Heart right ventricle (tissue), 16 donors: ENCODE data around the gene MED28. TPM values are rescaled to one million over a fixed set of nuclear protein-coding genes. Genes with fewer than 3 reads are reported as not detected.

Experiments used
- ATAC-seq, 8 donors: fragments of 200-7000 bp; cut with Tn5 transposase; one replicate each; pipeline ENCODE4 v1.9.1; 2020; ENCODE audit warnings: mild to moderate bottlenecking in 8 of 8, moderate library complexity in 8 of 8, moderate number of reproducible peaks in 1 of 8
- DNase-seq, 2 donors: peaks; one replicate each; pipeline ENCODE4 v3.0.0-alpha.2; 2020
- H3K27ac ChIP-seq, 10 donors: fragments of 200-600 bp; sonication (generic) in 2 of 10; one replicate each; pipeline versions ENCODE4 v1.5.0 to v1.8.0; 2020 to 2022; ENCODE audit warnings: mild to moderate bottlenecking in 3 of 10
- H3K27me3 ChIP-seq, 7 donors: fragments of 200-600 bp; one replicate each; pipeline ENCODE4 v1.8.0; 2021 to 2022; ENCODE audit warnings: mild to moderate bottlenecking in 2 of 7
- H3K36me3 ChIP-seq, 9 donors: fragments of 200-600 bp; sonication (generic) in 1 of 9; one replicate each; pipeline versions ENCODE4 v1.5.0 to v1.8.0; 2020 to 2022; ENCODE audit warnings: mild to moderate bottlenecking in 2 of 9
- H3K4me1 ChIP-seq, 9 donors: fragments of 200-600 bp; sonication (generic) in 1 of 9; one replicate each; pipeline versions ENCODE4 v1.5.0 to v1.8.0; 2020 to 2022; ENCODE audit warnings: mild to moderate bottlenecking in 4 of 9
- H3K4me3 ChIP-seq, 10 donors: fragments of 200-600 bp; sonication (generic) in 2 of 10; one replicate each; pipeline versions ENCODE4 v1.5.0 to v1.8.0; 2020 to 2022; ENCODE audit warnings: mild to moderate bottlenecking in 7 of 10, moderate library complexity in 2 of 10
- H3K9me3 ChIP-seq, 11 donors: fragments of 200-600 bp in 10 of 11; sonication (generic) in 2 of 11; one replicate each; pipeline versions ENCODE4 v1.5.0 to v1.8.0; 2013 to 2022; ENCODE audit warnings: mild to moderate bottlenecking in 2 of 11, control low read depth in 1 of 11, moderate library complexity in 1 of 11
- CTCF ChIP-seq, 9 donors: fragments of 200-600 bp; sonication (generic) in 2 of 9; IDR thresholded peaks; one replicate each; pipeline versions ENCODE4 v1.5.0 to v1.8.0; 2021 to 2022; ENCODE audit warnings: antibody characterized with exemption in 9 of 9, mild to moderate bottlenecking in 5 of 9, moderate library complexity in 1 of 9
- WGBS, 2 donors: extraction: QIAGEN DNeasy Blood & Tissue Kit; methylation state at CpG; one replicate each; pipeline ENCODE4 v1.1.7; 2013; ENCODE audit warnings: inconsistent platforms in 1 of 2; 5-methylcytosine and 5-hydroxymethylcytosine counted together
- intact Hi-C, 10 donors: fragments of 100-400 bp; cut with DNase I; formaldehyde crosslinking; loops; one replicate each; pipeline versions ENCODE4 v1.11.1 to v1.14.2; 2022
- polyA plus RNA-seq, 2 donors: library from polyadenylated mRNA; stranded (reverse); fragments of 200-250 nt; gene quantifications; one replicate each; pipeline ENCODE4 v1.2.3, GENCODE V29; 2013
- total RNA-seq, 10 donors: library from RNA; stranded (reverse); fragmentation: NEBNext Ultra II Directional in 3 of 10; extraction: Animal tissue kit (Norgen Biotek cat#: 25700) in 3 of 10; gene quantifications; one replicate each; pipeline versions ENCODE4 v1.2.1 to v1.2.4, GENCODE V29; 2021 to 2023
- donor health status: Arrhythmogenic right ventricular cardiomyopathy.
- donor health status: ischemic (EF 13 %, LVEDD 7.1; RV severe dilation, severe dysfunction).
- donor health status: healthy with polysubstance abuse.
- donor health status: DM: no; HTN: yes; CAD: no.
- donor health status: DM: no; HTN: no; CAD: no.
- donor health status: ischemic (EF 25% LVEDD 6.9; RV normal size, moderate dysfunction).
- donor health status: ischemic (EF 25% LVEDD 5.7; RV mildly dilated, moderate dysfunction).
- donor health status: healthy.
- donor health status: DM: yes; HTN: yes; CAD: no.
- donor health status: Ischemic cardiomyopathy.
- donor health status: ischemic (EF 35%, LVEDD 5.7; RV mildly dilated, moderate dysfunction).
- donor health status: nonischemic (EF 11% LVEDD 7.7; RV severe dilation, severe dysfunction).
- donor health status: DM: yes; HTN: yes; CAD: no.
- donor health status: PGD.
- donor health status: ischemic (EF 29% LVEDD 5.4; RV normal size, mild dysfunction).
- donor health status: nonischemic (EF 23%, LVEDD 6.1; RV moderate dilation, normal function).

Gene MED28
- total and polyA plus RNA-seq, 12 donors: 6.3 to 23.1 (median 17.0) TPM

GRCh38 chr4:17647176-17647806 is 32.9 kb downstream of the MED28 start:
- intact Hi-C loops: no loop called here
- no peak overlapping the region for H3K4me3 ChIP-seq
- WGBS, 2 donors: 83 to 85% methylated on average over 9 of the region's 9 CpGs
- no peaks in the 10 kb centered on the region for H3K4me1 ChIP-seq
- no peak for DNase-seq
- ATAC-seq: no peak
- no peak overlapping the region for H3K27ac ChIP-seq
- H3K27me3 ChIP-seq: no peaks in the 10 kb centered on the region
- no peak for TF ChIP-seq CTCF (IDR thresholded peaks at IDR 0.05)
- H3K9me3 ChIP-seq: peaks cover 0 to 6% (median 0%) of the 10 kb centered on the region in 11 donors
- H3K36me3 ChIP-seq: no peaks in the 10 kb centered on the region

GRCh38 chr4:17647927-17648326 is 33.5 kb downstream of the MED28 start:
- Histone ChIP-seq H3K9me3 (no peaks in the 10 kb centered on the region), H3K4me1 (no peaks in the 10 kb centered on the region), H3K27me3 (no peaks in the 10 kb centered on the region), H3K36me3 (no peaks in the 10 kb centered on the region), H3K27ac (no peak overlapping the region), H3K4me3 (no peak overlapping the region)
- 83 to 86% methylated on average over 5 of the region's 5 CpGs for WGBS, 2 donors
- ATAC-seq (no peak), DNase-seq (no peak)
- no peak for TF ChIP-seq CTCF (IDR thresholded peaks at IDR 0.05)
- intact Hi-C loops: no loop called here

GRCh38 chr4:17650406-17650805 is 36.0 kb downstream of the MED28 start:
- no peaks in the 10 kb centered on the region for H3K9me3 ChIP-seq
- TF ChIP-seq CTCF (IDR thresholded peaks at IDR 0.05): no peak
- no peaks in the 10 kb centered on the region for H3K4me1 ChIP-seq
- no peaks in the 10 kb centered on the region for H3K27me3 ChIP-seq
- WGBS, 2 donors: 79 to 85% methylated on average over 2 of the region's 2 CpGs
- no peak for ATAC-seq
- intact Hi-C loops: no loop called here
- no peak overlapping the region for H3K4me3 ChIP-seq
- no peak overlapping the region for H3K27ac ChIP-seq
- H3K36me3 ChIP-seq: no peaks in the 10 kb centered on the region
- DNase-seq: no peak

- DNase-seq: no peak
- WGBS, 2 donors: 74 to 88% methylated on average over 8 of the region's 8 CpGs
- intact Hi-C loops: no loop called here
Measured at GRCh38 chr4:17654701-17655100, 40.3 kb downstream of the MED28 start.

More at GRCh38 chr4:17654701-17655100, 40.3 kb downstream of the MED28 start:
- Histone ChIP-seq H3K9me3 (no peaks in the 10 kb centered on the region), H3K27ac (no peak overlapping the region), H3K36me3 (no peaks in the 10 kb centered on the region), H3K27me3 (peaks cover 0 to 5% (median 0%) of the 10 kb centered on the region in 7 donors), H3K4me3 (no peak overlapping the region), H3K4me1 (no peaks in the 10 kb centered on the region)
- ATAC-seq: no peak
- TF ChIP-seq CTCF (IDR thresholded peaks at IDR 0.05): no peak
